T47D (cell line): ENCODE data around the gene TSPAN18.

ENCODE experiments used
- DNase-seq, 2 experiments: peaks; one replicate each; pipeline versions ENCODE4 v3.0.0 to v3.0.0-alpha.2; 2011 to 2012; ENCODE audit warnings: low read depth in 1 of 2, low spot score in 1 of 2
- JUND ChIP-seq: IDR thresholded peaks from 2 replicates; pipeline ENCODE4 v1.6.1; 2012; ENCODE audit warnings: low read depth
- in situ Hi-C: cut with HindIII; loops from 2 replicates; pipeline ENCODE4 v1.10.0; 2016; ENCODE audit warnings: low sequenced_read_pairs, low pct_unique_long_range_greater_than_20kb

Gene TSPAN18

DNA sequence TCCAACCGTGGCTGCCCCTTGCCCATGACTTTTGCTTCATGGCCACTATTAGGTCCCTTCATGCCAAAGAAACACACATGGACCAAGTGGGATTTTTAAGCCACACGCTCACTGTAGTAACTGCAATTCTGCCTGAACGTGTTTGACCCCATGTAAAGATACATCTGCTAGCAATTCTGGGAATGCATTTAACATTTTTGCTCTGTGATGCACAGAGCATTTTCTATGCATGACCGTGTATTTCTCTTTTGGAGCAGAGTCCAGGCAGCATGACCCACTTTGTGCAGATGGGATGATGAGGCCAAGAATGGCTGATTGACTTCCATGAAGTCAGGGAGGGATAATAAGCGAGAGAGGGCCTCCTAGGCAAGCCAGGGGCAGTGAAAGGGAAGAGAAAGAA lies 115.5 kb downstream of the TSPAN18 start:
- TF ChIP-seq JUND, result no peak
- no peak for DNase-seq
- in situ Hi-C loops, result no loop called here

DNA sequence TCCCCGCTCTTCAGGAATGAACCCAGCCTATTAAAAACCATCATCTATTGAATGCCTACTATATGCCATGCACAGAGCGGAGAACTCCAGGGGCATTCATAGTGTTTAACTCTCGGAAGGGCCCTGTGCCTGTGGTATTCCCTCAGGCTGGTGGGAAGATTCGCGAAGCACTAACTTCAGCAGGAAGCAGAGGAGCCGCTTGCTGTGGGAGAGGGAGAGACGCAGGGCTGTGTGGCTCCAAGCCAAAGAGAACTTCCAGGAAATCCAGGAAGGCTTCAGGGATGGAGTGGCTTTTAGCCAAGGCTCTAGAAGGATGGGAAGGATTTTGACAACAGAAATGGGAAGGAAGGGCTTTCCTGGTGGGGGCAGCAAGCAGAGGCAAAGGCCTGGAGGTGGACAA lies 120.1 kb downstream of the TSPAN18 start:
- TF ChIP-seq JUND, result no peak
- in situ Hi-C loops, result no loop called here
- no peak for DNase-seq

DNA sequence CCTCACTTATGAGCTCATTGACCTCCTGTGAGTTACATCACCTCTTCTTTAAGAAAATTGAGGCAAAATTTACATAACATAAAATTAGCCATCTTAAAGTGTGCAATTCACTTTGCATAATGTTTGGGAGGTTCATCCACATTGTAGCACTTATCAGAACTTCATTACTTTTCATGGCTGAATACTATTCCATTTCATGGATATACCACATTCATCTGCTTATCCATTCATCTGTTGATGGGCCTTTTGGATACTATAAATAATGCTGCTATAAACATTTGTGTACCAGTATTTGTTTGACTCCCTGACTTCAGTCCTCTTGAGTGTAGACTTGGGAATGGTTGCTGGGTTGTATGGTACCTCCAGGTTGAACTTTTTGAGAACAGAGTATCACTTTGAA lies 120.6 kb downstream of the TSPAN18 start:
- DNase-seq, result no peak
- in situ Hi-C loops, result no loop called here

DNA sequence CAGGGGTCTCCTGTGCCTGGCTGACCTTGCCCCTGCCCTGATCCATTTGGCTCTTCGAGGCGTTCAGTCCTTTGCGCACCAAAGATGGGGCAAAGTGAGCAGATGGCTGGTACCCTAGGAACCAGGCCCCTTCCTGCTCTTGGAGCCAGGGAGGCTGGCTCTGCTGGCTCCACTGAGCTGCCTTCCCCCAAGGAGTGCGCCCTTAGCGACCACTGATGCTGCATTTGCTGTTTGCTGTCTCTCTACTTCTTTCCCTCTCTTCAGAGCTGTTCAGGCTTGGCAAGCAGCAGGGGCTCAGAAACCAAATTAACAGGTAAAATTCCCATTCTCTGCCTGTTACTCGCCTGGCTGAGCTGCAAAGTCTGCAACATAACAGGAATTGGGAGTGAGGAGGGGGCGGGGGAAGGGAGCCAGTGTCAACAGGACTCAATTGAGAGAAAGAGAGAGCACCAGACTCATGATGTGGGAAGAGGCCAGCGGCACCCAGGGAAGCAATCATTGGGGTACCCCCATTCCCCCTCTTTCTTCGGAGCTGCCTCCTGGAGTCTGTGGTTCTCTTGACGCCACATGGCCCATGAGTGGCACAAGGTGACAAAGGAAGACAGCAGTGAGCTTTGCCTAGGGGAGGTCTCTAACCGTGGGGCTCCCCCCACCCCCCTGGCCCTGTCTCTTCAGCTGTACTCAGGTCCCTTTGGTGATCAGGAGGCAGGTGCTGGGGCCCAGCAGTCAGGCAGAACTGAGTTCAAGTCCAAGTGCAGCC lies 121.6 kb downstream of the TSPAN18 start:
- TF ChIP-seq JUND, result no peak
- DNase-seq, result no peak
- in situ Hi-C loops, result no loop called here

More for the DNA sequence above, 120.6 kb downstream of the TSPAN18 start:
- TF ChIP-seq JUND, result no peak

DNA sequence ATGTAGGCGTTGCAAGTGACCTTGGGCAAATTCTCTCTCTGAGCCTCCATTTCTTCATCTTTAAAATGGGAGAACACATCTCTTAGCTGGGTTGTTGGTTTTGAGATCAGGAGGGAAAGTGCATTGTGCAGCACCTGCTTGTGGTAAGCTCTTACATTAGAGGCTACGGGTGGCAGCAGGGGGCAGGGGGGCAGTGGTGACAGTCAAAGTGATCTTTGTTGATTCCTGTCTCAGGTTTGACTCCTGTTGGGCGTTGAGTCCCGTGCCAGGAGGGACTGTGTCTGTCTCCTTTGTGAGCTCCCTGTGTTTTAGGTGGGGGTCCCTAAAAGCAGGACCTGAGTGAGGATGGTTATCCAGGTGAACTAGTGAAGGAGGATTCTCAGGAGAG lies 122.2 kb downstream of the TSPAN18 start:
- no peak for TF ChIP-seq JUND
- in situ Hi-C loops, result no loop called here
- DNase-seq, result no peak

DNA sequence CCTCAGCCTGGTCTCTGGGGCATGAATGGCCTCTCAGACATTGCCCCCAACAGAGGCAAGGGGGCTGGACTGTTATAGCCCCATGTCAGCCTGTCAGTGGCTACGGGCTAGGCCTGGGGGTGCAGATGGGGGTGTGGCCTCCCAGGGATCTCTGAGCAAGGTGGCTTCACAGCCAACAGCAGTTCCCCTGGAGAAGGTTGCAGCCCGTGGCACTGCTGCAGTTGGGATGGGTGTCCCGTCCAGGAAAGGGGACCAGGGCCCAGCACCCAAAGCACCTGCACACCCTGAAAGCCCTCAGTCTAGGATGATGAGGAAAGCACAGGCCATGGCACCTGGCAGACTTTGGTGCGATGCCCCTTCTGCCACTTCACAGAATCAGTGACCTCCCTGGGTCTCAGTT lies 122.7 kb downstream of the TSPAN18 start:
- no peak for TF ChIP-seq JUND
- in situ Hi-C loops, result no loop called here
- no peak for DNase-seq

DNA sequence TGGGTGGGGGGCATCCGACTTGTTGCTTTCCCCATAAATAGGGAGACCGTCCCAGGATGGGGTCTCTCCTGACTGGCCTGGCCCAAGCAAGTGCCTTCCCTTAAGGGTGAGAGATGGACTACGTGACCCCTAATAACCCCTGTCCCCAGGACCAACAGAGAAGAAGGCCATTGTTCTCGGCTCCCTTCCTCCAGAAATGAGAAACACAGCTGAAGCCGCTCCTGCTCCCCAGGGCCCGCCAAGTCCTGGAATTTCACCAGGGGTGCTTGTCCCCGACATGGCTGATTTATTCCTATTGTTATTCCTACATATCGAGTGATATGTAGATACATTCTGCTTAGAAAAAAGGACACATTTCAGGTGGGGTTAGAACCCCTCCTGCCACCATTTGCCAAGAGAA lies 123.2 kb downstream of the TSPAN18 start:
- in situ Hi-C loops, result no loop called here
- no peak for TF ChIP-seq JUND
- DNase-seq, result no peak

DNA sequence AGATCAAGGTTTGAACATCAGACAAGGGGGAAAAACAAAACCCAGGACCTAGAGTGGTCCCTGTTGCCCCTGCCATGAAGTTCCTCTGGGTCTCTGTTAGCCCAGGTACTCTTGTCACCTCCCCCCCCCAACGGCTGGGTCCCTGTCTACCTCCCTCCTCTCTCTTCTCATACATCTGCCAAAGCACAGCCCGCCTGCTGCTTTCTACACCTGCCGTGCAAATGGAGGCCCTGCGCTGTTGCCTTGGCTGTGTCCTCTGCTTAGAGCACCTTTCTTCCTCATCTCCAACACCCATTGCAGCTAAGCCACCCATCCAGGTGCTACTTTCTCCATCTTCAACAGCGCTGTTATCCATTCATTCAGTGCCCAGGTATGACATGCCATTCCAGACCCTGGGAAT lies 124.7 kb downstream of the TSPAN18 start:
- in situ Hi-C loops, result no loop called here
- no peak for TF ChIP-seq JUND
- DNase-seq, result no peak

DNA sequence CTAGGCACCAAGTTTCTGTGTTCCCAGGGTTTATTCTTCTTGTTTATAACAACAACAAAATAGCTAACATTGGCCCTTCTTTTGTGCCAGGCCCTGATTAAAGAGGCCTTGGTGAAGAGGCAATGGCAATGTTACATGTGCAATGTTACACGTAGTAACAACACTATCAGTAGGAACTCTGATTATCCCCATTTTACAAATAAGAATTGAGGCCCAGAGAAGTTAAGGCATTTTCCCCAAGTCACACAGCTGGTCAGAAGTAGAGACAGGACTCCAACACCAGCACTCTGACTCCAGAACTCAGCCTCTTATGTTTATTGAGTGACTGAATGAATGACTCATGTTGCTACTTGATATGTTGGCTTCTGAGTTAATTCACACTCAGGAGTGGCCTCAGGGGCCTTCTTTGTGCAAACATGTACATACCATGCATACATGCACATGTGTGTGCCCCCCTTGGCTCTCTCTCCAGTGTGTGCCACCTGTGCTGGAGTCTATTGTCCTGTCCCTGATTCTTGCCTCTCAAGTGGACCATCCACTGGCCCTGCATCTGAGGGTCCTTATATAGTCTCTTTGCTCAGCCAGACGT lies 125.5 kb downstream of the TSPAN18 start:
- no peak for DNase-seq
- in situ Hi-C loops, result no loop called here
- no peak for TF ChIP-seq JUND

DNA sequence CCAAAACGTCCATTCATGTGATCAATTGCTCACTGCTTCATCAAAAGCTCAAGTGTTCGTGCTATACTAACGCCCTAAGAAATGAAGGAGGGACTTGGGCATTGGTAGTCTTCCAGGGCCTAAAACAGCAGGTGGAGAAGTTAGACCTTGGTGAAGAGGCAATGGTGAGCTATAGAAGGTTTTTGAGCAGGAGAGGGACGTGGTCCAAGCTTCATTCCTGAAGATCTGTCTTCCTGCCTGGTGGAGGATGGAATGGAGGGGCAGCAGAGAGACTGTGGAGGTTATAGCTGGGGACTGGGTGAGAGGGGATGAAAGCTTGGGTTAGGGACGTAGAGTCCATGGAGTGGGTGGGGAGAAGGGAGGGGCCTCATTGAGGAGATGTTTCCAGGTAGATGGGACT lies 126.2 kb downstream of the TSPAN18 start:
- no peak for TF ChIP-seq JUND
- no peak for DNase-seq
- in situ Hi-C loops, result no loop called here

DNA sequence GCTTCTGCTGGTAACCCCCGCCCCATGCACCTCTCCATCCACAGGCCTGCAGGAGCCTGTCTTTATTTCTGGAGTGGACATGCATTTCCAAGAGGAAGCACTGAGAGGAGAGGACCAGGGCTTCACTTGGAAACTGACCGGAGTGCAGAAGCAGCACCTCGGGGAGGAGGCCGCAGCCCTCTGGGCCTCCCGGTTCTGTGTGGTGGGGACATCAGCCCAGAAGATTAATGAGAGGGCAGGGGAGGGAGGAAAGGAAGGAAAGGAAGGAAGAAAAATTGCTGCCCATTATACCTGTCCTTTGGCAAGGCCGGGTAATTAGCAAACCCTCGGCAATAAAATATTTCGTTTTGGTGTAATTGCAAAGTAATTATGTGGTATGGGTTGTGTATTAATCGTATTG lies 126.9 kb downstream of the TSPAN18 start:
- in situ Hi-C loops, result no loop called here
- no peak for DNase-seq
- TF ChIP-seq JUND, result no peak

DNA sequence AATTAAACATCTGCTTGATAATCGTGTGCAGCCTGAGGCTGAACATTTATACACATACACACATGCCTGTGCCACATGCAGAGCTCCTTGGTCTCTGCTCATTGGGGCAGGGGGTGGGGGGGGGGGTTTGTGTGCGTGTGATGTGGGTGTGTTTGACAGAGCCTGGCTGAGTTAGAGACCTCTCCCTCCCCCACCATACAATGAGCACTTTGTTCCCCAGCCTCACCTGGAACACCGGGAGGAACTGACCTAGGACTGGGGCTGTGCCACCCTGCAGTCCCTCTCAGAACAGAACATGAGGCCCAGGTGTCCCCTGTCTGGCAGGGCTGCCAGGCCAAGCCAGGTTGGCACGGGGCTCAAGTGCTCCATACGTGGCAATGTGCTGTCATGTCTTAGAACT lies 127.3 kb downstream of the TSPAN18 start:
- DNase-seq, result no peak
- TF ChIP-seq JUND, result no peak
- in situ Hi-C loops, result no loop called here

DNA sequence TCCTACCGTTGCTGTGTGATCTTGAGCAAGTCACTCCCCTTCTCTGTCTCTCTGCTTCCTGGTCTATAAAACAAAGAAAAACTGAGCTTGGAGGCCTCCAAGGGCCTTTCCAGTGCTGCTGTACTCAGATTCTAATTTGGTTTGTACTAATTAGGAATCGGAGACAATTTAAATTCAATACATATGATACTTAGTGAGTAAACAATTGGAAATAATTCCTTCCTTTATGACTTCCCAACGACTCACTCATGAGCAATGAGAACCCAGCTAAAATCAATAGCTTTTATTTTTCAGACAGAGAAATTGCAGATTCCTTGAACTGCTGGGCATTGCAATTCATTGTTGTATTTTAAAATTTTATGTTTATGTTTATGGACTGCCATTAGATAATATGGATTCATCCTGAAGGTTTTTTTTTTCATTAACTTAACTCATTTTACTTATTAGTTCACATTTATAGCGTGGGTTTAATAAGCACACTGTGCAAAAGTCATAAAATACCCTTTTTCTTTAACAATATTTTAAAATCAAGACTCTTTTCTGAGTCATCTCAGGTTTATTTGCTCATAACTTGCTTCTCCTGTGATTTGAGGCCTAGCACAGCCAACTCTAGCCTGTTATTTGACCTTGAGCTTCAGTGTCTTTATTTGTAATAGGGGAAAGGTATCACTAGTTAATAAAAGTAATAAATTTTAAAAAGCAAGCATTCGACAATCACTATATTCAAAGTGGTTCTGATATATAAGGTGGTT lies 128.2 kb downstream of the TSPAN18 start:
- DNase-seq, result no peak
- no peak for TF ChIP-seq JUND
- in situ Hi-C loops, result no loop called here
